Activated gamma-delta T cell treated with Interleukin-2 at 50 U/mL for 16 hours (primary cell): ENCODE results near the gene THADA.

Experiments
- DNase-seq: peaks from one replicate; pipeline ENCODE4 v3.0.0-alpha.2; 2020

THADA gene

GRCh38 chr2:43343573-43344304, 252.1 kb downstream of the THADA start:
- no peak for DNase-seq

GRCh38 chr2:43341959-43342757, 253.7 kb downstream of the THADA start:
- no peak for DNase-seq

GRCh38 chr2:43340945-43341356, 254.9 kb downstream of the THADA start:
- no peak for DNase-seq

- no peak for DNase-seq
Observed at GRCh38 chr2:43340066-43340465, 255.8 kb downstream of the THADA start.

- DNase-seq, result no peak
Observed at GRCh38 chr2:43333656-43334144, 262.1 kb downstream of the THADA start.

GRCh38 chr2:43333101-43333655, 262.7 kb downstream of the THADA start:
- no peak for DNase-seq

- no peak for DNase-seq
Observed at GRCh38 chr2:43332653-43333052, 263.2 kb downstream of the THADA start.

- no peak for DNase-seq
Observed at GRCh38 chr2:43331422-43331821, 264.4 kb downstream of the THADA start.

GRCh38 chr2:43329637-43330036, 266.2 kb downstream of the THADA start:
- no peak for DNase-seq

GRCh38 chr2:43328832-43329231, 267.0 kb downstream of the THADA start:
- DNase-seq, result no peak

GRCh38 chr2:43328133-43328532, 267.7 kb downstream of the THADA start:
- DNase-seq, result no peak

- DNase-seq, result no peak
Observed at GRCh38 chr2:43327119-43327518, 268.7 kb downstream of the THADA start.

GRCh38 chr2:43326101-43326825, 269.6 kb downstream of the THADA start:
- DNase-seq, result no peak

- no peak for DNase-seq
Observed at GRCh38 chr2:43325107-43325811, 270.6 kb downstream of the THADA start.

- no peak for DNase-seq
Observed at GRCh38 chr2:43324259-43325106, 271.4 kb downstream of the THADA start.

- no peak for DNase-seq
Observed at GRCh38 chr2:43323857-43324256, 272.0 kb downstream of the THADA start.

- no peak for DNase-seq
Observed at GRCh38 chr2:43321446-43321845, 274.4 kb downstream of the THADA start.

GRCh38 chr2:43319541-43319940, 276.3 kb downstream of the THADA start:
- DNase-seq, result no peak

- DNase-seq, result no peak
Observed at GRCh38 chr2:43318791-43319190, 277.0 kb downstream of the THADA start.

- DNase-seq, result no peak
Observed at GRCh38 chr2:43317680-43318079, 278.2 kb downstream of the THADA start.

- no peak for DNase-seq
Observed at GRCh38 chr2:43317194-43317593, 278.6 kb downstream of the THADA start.

- DNase-seq, result no peak
Observed at GRCh38 chr2:43315482-43315881, 280.4 kb downstream of the THADA start.
